HEK293 (cell line): ENCODE results near the gene CLTCL1.

ENCODE experiments used
- ZFP41 ChIP-seq: fragments of 450-650 bp; formaldehyde crosslinking; IDR thresholded peaks from 2 replicates; pipeline ENCODE4 v1.5.1; 2016; ENCODE audit warnings: missing biosample characterization, missing genetic modification characterization, borderline replicate concordance
- ZNF202 ChIP-seq: fragments of 450-650 bp; formaldehyde crosslinking; IDR thresholded peaks from 2 replicates; pipeline ENCODE4 v1.5.1; 2016; ENCODE audit warnings: missing biosample characterization, missing genetic modification characterization, borderline replicate concordance
- ZNF416 ChIP-seq: fragments of 450-650 bp; formaldehyde crosslinking; IDR thresholded peaks from 2 replicates; pipeline ENCODE4 v1.5.1; 2016; ENCODE audit warnings: missing biosample characterization, missing genetic modification characterization
- ZNF629 ChIP-seq: fragments of 450-650 bp; formaldehyde crosslinking; IDR thresholded peaks from 2 replicates; pipeline ENCODE4 v1.5.1; 2017; ENCODE audit warnings: missing biosample characterization, missing genetic modification characterization
- ZNF76 ChIP-seq: fragments of 450-650 bp; formaldehyde crosslinking; IDR thresholded peaks from 2 replicates; pipeline ENCODE4; 2016; ENCODE audit warnings: low read depth, missing biosample characterization, missing genetic modification characterization, borderline replicate concordance
- TF ChIP-seq, protein P1 (sequence below): fragments of 450-650 bp; formaldehyde crosslinking; IDR thresholded peaks from 2 replicates; pipeline ENCODE4 v1.5.1; 2016; ENCODE audit warnings: missing biosample characterization, missing genetic modification characterization
- TF ChIP-seq, protein P2 (sequence below): fragments of 450-650 bp; formaldehyde crosslinking; IDR thresholded peaks from 2 replicates; pipeline ENCODE4 v1.5.1; 2016; ENCODE audit warnings: missing biosample characterization, missing genetic modification characterization
- TF ChIP-seq, protein P3 (sequence below): sonication (generic); formaldehyde crosslinking; IDR thresholded peaks from 2 replicates; pipeline ENCODE4 v1.8.1; 2022; ENCODE audit warnings: mild to moderate bottlenecking, moderate library complexity, missing genetic modification reagents
- TF ChIP-seq, protein P4 (sequence below): fragments of 450-650 bp; formaldehyde crosslinking; IDR thresholded peaks from 2 replicates; pipeline ENCODE4 v1.5.1; 2017; ENCODE audit warnings: missing biosample characterization, missing genetic modification characterization

DNA sequence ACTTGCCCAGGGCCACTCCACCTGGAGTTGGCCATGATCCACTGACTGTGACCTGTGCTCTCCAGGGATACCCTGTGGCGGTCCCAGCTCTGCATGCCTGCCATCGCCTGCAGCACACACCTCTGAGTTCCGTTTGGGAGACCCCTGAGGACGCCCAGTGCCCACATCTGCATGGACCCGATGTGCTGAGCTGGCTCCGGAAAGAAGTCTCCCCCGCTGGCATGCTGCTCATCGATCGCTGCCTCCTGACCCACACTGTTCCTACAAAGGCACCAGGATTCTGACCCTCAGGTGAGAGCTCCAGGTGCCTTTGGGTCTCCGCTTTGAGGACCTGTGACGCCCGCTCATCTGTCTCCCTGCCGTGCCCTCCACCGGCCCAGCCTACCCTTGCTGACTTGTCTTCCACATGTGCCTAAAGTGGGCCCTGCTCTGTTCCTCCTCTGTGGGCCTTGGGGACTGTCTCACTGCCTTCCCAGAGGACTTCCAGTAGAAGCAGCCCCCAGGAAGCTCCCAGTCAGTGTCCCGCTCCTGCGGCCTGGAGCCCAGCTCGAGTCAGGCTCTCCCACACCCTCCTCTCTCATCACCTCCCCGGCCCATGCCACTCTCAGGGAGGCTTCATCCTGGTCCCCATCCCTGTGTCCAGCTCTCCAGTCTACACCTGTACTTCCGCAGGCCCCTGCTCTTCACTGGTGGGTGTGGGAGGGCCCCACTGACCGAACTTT, 107.1 kb downstream of the CLTCL1 start:
- TF ChIP-seq, protein P1, sequence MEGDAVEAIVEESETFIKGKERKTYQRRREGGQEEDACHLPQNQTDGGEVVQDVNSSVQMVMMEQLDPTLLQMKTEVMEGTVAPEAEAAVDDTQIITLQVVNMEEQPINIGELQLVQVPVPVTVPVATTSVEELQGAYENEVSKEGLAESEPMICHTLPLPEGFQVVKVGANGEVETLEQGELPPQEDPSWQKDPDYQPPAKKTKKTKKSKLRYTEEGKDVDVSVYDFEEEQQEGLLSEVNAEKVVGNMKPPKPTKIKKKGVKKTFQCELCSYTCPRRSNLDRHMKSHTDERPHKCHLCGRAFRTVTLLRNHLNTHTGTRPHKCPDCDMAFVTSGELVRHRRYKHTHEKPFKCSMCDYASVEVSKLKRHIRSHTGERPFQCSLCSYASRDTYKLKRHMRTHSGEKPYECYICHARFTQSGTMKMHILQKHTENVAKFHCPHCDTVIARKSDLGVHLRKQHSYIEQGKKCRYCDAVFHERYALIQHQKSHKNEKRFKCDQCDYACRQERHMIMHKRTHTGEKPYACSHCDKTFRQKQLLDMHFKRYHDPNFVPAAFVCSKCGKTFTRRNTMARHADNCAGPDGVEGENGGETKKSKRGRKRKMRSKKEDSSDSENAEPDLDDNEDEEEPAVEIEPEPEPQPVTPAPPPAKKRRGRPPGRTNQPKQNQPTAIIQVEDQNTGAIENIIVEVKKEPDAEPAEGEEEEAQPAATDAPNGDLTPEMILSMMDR = no peak
- TF ChIP-seq, protein P2, sequence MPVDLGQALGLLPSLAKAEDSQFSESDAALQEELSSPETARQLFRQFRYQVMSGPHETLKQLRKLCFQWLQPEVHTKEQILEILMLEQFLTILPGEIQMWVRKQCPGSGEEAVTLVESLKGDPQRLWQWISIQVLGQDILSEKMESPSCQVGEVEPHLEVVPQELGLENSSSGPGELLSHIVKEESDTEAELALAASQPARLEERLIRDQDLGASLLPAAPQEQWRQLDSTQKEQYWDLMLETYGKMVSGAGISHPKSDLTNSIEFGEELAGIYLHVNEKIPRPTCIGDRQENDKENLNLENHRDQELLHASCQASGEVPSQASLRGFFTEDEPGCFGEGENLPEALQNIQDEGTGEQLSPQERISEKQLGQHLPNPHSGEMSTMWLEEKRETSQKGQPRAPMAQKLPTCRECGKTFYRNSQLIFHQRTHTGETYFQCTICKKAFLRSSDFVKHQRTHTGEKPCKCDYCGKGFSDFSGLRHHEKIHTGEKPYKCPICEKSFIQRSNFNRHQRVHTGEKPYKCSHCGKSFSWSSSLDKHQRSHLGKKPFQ (tag by site-specific recombination) = no peak
- TF ChIP-seq ZNF629 (tag by site-specific recombination) (no peak), ZNF76 (tag by site-specific recombination) (no peak), ZNF202 (tag by site-specific recombination) (no peak), ZFP41 (tag by site-specific recombination) (no peak), ZNF416 (tag by site-specific recombination) (no peak)
- TF ChIP-seq, protein P3, sequence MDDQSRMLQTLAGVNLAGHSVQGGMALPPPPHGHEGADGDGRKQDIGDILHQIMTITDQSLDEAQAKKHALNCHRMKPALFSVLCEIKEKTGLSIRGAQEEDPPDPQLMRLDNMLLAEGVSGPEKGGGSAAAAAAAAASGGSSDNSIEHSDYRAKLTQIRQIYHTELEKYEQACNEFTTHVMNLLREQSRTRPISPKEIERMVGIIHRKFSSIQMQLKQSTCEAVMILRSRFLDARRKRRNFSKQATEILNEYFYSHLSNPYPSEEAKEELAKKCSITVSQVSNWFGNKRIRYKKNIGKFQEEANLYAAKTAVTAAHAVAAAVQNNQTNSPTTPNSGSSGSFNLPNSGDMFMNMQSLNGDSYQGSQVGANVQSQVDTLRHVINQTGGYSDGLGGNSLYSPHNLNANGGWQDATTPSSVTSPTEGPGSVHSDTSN = no peak
- TF ChIP-seq, protein P4, sequence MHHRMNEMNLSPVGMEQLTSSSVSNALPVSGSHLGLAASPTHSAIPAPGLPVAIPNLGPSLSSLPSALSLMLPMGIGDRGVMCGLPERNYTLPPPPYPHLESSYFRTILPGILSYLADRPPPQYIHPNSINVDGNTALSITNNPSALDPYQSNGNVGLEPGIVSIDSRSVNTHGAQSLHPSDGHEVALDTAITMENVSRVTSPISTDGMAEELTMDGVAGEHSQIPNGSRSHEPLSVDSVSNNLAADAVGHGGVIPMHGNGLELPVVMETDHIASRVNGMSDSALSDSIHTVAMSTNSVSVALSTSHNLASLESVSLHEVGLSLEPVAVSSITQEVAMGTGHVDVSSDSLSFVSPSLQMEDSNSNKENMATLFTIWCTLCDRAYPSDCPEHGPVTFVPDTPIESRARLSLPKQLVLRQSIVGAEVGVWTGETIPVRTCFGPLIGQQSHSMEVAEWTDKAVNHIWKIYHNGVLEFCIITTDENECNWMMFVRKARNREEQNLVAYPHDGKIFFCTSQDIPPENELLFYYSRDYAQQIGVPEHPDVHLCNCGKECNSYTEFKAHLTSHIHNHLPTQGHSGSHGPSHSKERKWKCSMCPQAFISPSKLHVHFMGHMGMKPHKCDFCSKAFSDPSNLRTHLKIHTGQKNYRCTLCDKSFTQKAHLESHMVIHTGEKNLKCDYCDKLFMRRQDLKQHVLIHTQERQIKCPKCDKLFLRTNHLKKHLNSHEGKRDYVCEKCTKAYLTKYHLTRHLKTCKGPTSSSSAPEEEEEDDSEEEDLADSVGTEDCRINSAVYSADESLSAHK (tag by site-specific recombination) = no peak
